Measurements from ENCODE around the gene TMEM260. TPM values are rescaled to one million over a fixed set of nuclear protein-coding genes. Genes with fewer than 3 reads are reported as not detected.
A peak's percentile ranks its signal among the peaks of the same experiment; 100 is the strongest.

The TMEM260 gene
- total and polyA plus RNA-seq, 2 experiments from 2014 or later: 13.3 to 22.9 TPM

DNA sequence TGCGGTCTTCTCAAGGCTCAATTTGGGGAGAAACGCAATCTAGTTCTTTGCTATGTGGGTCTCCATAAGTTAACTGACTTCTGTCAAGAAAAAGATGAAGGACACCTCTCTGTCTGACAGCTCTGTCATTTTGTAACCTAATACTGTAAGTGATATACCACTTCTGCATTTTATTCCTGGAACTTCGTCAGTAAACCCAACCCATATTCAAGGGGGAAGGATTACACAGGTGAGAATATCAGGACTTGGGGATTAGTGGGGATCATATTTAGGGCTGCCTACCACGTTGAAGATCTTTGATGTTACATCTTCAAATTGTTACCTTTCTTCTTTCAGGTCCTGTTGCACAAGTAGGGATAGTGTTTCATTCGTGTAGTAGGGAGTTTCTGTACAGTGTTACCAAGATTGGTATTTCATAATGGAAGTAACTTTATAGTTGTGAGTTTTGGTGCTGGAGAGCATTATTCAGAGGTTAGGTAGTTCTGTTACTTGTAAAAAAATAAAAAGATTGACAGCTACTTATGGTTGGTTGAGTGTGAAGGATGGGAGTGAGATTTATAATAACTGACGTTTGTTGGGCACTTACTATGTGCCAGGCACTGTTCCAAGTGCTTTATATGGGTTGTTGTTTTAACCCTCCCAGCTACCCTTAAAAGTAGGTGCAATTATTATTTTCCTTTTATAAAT is 1.6 kb downstream of the TMEM260 start:
- Histone ChIP-seq H3K4me2 (peak overlapping the region; percentile 99), H3K27ac (ENCODE audit: low read depth) (no peak overlapping the region), H3K36me3 (ENCODE audit: insufficient read depth) (no peaks in the 10 kb centered on the region), H3K27me3 (ENCODE audit: insufficient read depth) (no peaks in the 10 kb centered on the region), H3K4me1 (ENCODE audit: insufficient read depth) (peaks cover 10% of the 10 kb centered on the region; the same call in 1 of the 2 replicates), H3F3A (replicated peaks; ENCODE audit: low read depth) (no peaks in the 10 kb centered on the region), H3K4me3 (peak overlapping the region; percentile 96), H3K9me2 (ENCODE audit: insufficient read depth) (no peaks in the 10 kb centered on the region), H4K20me1 (replicated peaks; ENCODE audit: insufficient read depth) (peaks cover 12% of the 10 kb centered on the region; the same call in 1 of the 2 replicates), H2AFZ (no peak overlapping the region), H3K79me2 (replicated peaks; ENCODE audit: insufficient read depth) (peaks cover 52% of the 10 kb centered on the region)
- Mint-ChIP-seq H3K27me3 (ENCODE audit: insufficient read depth, low read depth, poor library complexity) (no peaks in the 10 kb centered on the region), H3K27ac (no peak overlapping the region), H3K4me3 (peak overlapping the region; percentile 89), H3K36me3 (ENCODE audit: low read depth) (no peaks in the 10 kb centered on the region), H3K9me3 (no peaks in the 10 kb centered on the region), H3K4me1 (peaks cover 15% of the 10 kb centered on the region)
- no peak for DNase-seq (ENCODE audit: low spot score)
- no peak for ATAC-seq
- TF ChIP-seq, protein P1, sequence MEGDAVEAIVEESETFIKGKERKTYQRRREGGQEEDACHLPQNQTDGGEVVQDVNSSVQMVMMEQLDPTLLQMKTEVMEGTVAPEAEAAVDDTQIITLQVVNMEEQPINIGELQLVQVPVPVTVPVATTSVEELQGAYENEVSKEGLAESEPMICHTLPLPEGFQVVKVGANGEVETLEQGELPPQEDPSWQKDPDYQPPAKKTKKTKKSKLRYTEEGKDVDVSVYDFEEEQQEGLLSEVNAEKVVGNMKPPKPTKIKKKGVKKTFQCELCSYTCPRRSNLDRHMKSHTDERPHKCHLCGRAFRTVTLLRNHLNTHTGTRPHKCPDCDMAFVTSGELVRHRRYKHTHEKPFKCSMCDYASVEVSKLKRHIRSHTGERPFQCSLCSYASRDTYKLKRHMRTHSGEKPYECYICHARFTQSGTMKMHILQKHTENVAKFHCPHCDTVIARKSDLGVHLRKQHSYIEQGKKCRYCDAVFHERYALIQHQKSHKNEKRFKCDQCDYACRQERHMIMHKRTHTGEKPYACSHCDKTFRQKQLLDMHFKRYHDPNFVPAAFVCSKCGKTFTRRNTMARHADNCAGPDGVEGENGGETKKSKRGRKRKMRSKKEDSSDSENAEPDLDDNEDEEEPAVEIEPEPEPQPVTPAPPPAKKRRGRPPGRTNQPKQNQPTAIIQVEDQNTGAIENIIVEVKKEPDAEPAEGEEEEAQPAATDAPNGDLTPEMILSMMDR (conservative IDR thresholded peaks at IDR 0.05; ENCODE audit: low read depth in 2 of 2): no peak
- TF ChIP-seq ZNF331 (CRISPR knock-in tag; IDR thresholded peaks at IDR 0.05; ENCODE audit: low read depth): no peak
- TF ChIP-seq EZH2 (IDR thresholded peaks at IDR 0.05; ENCODE audit: low read depth, unreplicated experiment): no peak
- TF ChIP-seq, protein P2, sequence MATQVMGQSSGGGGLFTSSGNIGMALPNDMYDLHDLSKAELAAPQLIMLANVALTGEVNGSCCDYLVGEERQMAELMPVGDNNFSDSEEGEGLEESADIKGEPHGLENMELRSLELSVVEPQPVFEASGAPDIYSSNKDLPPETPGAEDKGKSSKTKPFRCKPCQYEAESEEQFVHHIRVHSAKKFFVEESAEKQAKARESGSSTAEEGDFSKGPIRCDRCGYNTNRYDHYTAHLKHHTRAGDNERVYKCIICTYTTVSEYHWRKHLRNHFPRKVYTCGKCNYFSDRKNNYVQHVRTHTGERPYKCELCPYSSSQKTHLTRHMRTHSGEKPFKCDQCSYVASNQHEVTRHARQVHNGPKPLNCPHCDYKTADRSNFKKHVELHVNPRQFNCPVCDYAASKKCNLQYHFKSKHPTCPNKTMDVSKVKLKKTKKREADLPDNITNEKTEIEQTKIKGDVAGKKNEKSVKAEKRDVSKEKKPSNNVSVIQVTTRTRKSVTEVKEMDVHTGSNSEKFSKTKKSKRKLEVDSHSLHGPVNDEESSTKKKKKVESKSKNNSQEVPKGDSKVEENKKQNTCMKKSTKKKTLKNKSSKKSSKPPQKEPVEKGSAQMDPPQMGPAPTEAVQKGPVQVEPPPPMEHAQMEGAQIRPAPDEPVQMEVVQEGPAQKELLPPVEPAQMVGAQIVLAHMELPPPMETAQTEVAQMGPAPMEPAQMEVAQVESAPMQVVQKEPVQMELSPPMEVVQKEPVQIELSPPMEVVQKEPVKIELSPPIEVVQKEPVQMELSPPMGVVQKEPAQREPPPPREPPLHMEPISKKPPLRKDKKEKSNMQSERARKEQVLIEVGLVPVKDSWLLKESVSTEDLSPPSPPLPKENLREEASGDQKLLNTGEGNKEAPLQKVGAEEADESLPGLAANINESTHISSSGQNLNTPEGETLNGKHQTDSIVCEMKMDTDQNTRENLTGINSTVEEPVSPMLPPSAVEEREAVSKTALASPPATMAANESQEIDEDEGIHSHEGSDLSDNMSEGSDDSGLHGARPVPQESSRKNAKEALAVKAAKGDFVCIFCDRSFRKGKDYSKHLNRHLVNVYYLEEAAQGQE (IDR thresholded peaks at IDR 0.05; ENCODE audit: unreplicated experiment): no peak
- TF ChIP-seq NANOG (IDR thresholded peaks at IDR 0.05; ENCODE audit: borderline replicate concordance): no peak
- no peak for TF ChIP-seq STAT1 (IDR thresholded peaks at IDR 0.05; ENCODE audit: unreplicated experiment)
- TF ChIP-seq, protein P3, sequence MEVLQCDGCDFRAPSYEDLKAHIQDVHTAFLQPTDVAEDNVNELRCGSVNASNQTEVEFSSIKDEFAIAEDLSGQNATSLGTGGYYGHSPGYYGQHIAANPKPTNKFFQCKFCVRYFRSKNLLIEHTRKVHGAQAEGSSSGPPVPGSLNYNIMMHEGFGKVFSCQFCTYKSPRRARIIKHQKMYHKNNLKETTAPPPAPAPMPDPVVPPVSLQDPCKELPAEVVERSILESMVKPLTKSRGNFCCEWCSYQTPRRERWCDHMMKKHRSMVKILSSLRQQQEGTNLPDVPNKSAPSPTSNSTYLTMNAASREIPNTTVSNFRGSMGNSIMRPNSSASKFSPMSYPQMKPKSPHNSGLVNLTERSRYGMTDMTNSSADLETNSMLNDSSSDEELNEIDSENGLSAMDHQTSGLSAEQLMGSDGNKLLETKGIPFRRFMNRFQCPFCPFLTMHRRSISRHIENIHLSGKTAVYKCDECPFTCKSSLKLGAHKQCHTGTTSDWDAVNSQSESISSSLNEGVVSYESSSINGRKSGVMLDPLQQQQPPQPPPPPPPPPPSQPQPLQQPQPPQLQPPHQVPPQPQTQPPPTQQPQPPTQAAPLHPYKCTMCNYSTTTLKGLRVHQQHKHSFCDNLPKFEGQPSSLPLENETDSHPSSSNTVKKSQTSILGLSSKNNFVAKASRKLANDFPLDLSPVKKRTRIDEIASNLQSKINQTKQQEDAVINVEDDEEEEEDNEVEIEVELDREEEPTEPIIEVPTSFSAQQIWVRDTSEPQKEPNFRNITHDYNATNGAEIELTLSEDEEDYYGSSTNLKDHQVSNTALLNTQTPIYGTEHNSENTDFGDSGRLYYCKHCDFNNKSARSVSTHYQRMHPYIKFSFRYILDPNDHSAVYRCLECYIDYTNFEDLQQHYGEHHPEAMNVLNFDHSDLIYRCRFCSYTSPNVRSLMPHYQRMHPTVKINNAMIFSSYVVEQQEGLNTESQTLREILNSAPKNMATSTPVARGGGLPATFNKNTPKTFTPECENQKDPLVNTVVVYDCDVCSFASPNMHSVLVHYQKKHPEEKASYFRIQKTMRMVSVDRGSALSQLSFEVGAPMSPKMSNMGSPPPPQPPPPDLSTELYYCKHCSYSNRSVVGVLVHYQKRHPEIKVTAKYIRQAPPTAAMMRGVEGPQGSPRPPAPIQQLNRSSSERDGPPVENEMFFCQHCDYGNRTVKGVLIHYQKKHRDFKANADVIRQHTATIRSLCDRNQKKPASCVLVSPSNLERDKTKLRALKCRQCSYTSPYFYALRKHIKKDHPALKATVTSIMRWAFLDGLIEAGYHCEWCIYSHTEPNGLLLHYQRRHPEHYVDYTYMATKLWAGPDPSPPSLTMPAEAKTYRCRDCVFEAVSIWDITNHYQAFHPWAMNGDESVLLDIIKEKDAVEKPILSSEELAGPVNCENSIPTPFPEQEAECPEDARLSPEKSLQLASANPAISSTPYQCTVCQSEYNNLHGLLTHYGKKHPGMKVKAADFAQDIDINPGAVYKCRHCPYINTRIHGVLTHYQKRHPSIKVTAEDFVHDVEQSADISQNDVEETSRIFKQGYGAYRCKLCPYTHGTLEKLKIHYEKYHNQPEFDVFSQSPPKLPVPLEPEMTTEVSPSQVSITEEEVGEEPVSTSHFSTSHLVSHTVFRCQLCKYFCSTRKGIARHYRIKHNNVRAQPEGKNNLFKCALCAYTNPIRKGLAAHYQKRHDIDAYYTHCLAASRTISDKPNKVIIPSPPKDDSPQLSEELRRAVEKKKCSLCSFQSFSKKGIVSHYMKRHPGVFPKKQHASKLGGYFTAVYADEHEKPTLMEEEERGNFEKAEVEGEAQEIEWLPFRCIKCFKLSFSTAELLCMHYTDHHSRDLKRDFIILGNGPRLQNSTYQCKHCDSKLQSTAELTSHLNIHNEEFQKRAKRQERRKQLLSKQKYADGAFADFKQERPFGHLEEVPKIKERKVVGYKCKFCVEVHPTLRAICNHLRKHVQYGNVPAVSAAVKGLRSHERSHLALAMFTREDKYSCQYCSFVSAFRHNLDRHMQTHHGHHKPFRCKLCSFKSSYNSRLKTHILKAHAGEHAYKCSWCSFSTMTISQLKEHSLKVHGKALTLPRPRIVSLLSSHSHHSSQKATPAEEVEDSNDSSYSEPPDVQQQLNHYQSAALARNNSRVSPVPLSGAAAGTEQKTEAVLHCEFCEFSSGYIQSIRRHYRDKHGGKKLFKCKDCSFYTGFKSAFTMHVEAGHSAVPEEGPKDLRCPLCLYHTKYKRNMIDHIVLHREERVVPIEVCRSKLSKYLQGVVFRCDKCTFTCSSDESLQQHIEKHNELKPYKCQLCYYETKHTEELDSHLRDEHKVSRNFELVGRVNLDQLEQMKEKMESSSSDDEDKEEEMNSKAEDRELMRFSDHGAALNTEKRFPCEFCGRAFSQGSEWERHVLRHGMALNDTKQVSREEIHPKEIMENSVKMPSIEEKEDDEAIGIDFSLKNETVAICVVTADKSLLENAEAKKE (CRISPR knock-in tag; IDR thresholded peaks at IDR 0.05): no peak
- TF ChIP-seq, protein P4, sequence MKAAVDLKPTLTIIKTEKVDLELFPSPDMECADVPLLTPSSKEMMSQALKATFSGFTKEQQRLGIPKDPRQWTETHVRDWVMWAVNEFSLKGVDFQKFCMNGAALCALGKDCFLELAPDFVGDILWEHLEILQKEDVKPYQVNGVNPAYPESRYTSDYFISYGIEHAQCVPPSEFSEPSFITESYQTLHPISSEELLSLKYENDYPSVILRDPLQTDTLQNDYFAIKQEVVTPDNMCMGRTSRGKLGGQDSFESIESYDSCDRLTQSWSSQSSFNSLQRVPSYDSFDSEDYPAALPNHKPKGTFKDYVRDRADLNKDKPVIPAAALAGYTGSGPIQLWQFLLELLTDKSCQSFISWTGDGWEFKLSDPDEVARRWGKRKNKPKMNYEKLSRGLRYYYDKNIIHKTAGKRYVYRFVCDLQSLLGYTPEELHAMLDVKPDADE (IDR thresholded peaks at IDR 0.05): no peak
- TF ChIP-seq CREB1 (CRISPR knock-in tag; IDR thresholded peaks at IDR 0.05; ENCODE audit: low read depth): no peak
- no peak for TF ChIP-seq JUNB (IDR thresholded peaks at IDR 0.05; ENCODE audit: unreplicated experiment)
- TF ChIP-seq POLR2AphosphoS5 (IDR thresholded peaks at IDR 0.05; ENCODE audit: low read depth): no peak
- no peak for TF ChIP-seq ZNF114 (CRISPR knock-in tag; IDR thresholded peaks at IDR 0.05)
- TF ChIP-seq EZH2phosphoT487 (IDR thresholded peaks at IDR 0.05; ENCODE audit: unreplicated experiment): no peak
